HG03139 (cell line): ENCODE measurements around the gene CAMSAP1.

Experiments used
- ATAC-seq: cut with Tn5 transposase; IDR thresholded peaks from one replicate; pipeline ENCODE4 v1.9.1; 2021; ENCODE audit not compliant: unreplicated experiment

Gene CAMSAP1

GRCh38 chr9:135778421-135778820, 128.9 kb downstream of the CAMSAP1 start:
- no peak for ATAC-seq

DNA sequence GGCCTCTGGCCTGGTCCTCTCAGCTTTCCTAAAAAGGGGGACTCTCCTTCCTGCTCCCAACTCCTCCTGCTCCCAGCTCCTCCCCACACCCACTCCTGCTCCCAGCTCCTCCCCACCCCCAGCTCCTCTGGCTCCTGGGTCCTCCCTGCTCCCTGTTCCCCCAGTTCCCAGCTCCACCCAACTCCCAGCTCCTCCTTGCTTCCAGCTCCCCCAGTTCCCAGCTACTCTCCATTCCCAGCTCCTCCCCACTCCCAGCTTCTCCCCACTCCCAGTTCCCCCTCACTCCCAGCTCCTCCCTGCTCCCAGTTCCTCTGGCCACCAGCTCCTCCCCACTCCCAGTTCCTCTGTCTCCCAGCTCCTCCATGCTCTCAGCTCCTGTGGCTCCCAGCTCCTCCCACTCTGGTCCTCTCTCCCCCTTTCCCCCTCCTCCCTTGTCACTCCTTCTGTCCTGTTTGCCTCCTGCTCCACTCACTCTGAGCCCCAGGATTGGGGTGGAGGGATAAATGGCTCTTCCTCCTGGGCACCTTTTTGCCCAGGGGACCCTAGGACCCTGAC, 129.6 kb downstream of the CAMSAP1 start:
- ATAC-seq: no peak

DNA sequence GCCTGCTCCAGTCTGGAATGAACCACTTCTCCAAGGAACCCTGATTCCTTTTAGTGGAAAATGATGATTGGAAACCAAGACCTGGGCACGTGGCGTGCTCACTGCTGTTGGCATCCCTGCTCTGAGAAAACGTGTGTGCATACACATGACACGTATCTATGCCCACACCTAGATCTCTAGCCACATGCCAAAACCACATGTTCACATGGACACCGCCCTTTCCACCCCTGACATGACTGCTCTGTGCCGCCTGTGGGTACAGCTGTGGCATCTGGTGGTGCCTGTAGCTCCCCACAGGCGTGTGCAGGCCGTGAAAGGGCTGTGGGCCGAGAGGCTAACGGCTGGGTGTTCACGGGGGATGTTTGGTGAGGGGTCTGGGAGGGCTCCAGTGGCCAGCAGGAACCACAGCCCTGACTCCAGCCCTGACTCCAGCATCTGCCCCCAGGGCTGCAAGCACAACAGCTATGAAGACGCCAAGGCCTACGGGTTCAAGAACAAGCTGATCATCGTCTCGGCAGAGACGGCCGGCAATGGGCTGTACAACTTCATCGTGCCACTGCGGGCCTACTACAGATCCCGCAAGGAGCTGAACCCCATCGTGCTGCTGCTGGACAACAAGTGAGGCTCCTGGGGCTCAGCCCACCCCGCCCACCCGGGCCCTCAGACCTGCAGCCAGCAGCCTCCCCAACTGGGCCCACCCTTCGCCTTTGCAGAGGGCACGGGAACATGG, 130.3 kb downstream of the CAMSAP1 start:
- no peak for ATAC-seq

- ATAC-seq: no peak
Measured at GRCh38 chr9:135775911-135776310, 131.4 kb downstream of the CAMSAP1 start.

- ATAC-seq: no peak
Measured at GRCh38 chr9:135774794-135775525, 132.4 kb downstream of the CAMSAP1 start.

- ATAC-seq: no peak
Measured at GRCh38 chr9:135774239-135774747, 133.1 kb downstream of the CAMSAP1 start.

GRCh38 chr9:135773530-135774238, 133.7 kb downstream of the CAMSAP1 start:
- no peak for ATAC-seq

DNA sequence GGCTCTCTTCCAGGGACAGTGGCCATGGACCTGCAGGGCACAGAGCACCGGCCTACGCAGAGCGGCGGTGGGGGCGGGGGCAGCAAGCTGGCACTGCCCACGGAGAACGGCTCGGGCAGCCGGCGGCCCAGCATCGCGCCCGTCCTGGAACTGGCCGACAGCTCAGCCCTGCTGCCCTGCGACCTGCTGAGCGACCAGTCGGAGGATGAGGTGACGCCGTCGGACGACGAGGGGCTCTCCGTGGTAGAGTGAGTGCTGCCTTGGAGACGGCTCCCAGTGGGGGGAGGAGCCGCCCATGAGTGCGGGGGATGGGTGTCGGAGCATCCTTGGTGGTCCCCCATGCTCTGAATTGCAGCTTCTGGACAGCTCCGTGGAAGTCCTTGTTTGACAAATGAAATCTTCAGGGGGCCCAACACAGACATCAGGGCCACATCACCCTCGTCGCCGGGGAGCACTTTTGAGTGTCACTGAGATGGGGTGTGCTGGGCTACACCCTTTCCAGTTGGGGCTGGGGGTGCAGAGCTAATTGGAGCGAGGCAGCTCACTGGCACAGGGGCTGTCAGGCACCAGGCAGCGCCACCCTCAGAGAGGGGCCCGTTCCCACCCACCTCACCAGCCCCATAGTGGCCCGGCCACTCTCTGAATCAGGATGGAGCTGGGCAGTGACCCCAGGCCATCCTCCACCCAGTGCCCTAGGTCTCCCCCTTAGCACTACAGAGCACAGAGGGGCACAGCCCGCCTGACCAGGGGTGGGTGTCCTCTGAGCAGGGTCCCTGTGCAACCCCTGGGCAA, 134.4 kb downstream of the CAMSAP1 start:
- no peak for ATAC-seq

DNA sequence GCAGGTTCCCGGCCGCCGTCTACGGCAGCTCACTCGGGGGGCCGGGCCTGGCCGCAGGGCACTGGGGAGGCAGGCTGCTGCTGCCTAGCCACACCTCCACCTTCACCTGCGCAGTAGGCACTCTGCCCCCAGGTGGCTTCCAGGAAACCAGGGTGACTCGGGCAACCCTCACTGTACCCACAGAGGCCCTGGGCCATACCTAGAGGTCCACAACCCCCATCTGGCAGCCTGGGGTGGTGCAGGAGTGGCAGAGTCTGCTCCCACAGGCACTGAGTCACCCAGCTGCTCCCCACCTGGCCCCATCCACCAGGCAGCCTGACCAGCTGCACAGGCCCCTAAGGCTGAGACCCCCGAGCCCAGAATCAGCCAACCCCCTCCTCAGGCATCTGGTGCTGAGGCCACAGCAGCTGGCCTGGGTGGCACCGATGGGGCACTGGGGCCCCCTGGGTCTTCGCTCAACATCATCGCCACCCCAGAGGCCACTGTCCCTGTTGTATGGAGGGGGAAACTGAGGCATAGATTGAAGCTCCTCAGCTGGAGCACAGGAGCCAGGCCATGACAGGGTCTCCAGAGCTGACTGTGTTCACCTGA, 135.2 kb downstream of the CAMSAP1 start:
- no peak for ATAC-seq

GRCh38 chr9:135771401-135772051, 135.8 kb downstream of the CAMSAP1 start:
- ATAC-seq: no peak

DNA sequence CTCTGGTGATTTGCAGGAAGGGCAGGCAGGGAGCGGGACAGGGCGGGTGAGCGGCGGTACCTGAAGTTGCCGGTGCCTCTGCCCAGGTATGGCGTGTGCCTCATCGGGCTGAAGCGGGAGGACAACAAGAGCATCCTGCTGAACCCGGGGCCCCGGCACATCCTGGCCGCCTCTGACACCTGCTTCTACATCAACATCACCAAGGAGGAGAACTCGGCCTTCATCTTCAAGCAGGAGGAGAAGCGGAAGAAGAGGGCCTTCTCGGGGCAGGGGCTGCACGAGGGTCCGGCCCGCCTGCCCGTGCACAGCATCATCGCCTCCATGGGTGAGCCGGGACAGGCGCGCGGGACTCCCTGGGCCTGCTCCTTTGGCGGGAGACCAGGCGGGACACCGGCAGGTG, 136.6 kb downstream of the CAMSAP1 start:
- no peak for ATAC-seq

- ATAC-seq: no peak
Measured at GRCh38 chr9:135770203-135770535, 137.2 kb downstream of the CAMSAP1 start.

- no peak for ATAC-seq
Measured at GRCh38 chr9:135769489-135770202, 137.7 kb downstream of the CAMSAP1 start.

- ATAC-seq: no peak
Measured at GRCh38 chr9:135768516-135769218, 138.7 kb downstream of the CAMSAP1 start.

- no peak for ATAC-seq
Measured at GRCh38 chr9:135766707-135767106, 140.6 kb downstream of the CAMSAP1 start.

GRCh38 chr9:135766251-135766650, 141.1 kb downstream of the CAMSAP1 start:
- no peak for ATAC-seq

DNA sequence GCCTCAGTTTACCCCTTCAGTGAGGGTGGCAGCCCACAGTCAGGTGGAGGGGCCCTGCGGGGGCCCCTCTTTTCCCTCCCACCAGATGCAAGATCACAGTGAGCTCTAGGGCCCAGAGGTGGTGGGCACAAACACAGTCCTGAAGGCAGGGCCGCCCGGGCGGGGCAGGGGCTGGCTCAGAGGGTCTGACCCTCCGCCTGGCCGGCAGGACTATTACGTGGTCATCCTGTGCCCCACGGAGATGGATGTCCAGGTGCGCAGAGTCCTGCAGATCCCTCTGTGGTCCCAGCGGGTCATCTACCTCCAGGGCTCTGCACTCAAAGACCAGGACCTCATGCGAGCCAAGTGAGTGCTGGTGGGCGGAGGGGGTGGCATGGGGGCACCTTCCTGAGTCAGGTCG, 141.9 kb downstream of the CAMSAP1 start:
- no peak for ATAC-seq

GRCh38 chr9:135764731-135765130, 142.6 kb downstream of the CAMSAP1 start:
- ATAC-seq: no peak
